ENCODE measurements around the gene RSRC1.

- TF ChIP-seq, protein P1, sequence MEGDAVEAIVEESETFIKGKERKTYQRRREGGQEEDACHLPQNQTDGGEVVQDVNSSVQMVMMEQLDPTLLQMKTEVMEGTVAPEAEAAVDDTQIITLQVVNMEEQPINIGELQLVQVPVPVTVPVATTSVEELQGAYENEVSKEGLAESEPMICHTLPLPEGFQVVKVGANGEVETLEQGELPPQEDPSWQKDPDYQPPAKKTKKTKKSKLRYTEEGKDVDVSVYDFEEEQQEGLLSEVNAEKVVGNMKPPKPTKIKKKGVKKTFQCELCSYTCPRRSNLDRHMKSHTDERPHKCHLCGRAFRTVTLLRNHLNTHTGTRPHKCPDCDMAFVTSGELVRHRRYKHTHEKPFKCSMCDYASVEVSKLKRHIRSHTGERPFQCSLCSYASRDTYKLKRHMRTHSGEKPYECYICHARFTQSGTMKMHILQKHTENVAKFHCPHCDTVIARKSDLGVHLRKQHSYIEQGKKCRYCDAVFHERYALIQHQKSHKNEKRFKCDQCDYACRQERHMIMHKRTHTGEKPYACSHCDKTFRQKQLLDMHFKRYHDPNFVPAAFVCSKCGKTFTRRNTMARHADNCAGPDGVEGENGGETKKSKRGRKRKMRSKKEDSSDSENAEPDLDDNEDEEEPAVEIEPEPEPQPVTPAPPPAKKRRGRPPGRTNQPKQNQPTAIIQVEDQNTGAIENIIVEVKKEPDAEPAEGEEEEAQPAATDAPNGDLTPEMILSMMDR (conservative IDR thresholded peaks at IDR 0.05), result no peak
- TF ChIP-seq EZH2 (IDR thresholded peaks at IDR 0.05; ENCODE audit: low read depth), result no peak
Observed at GRCh38 chr3:158455406-158455805, 345.5 kb downstream of the RSRC1 start.

Data from PC-9 (cell line).